PFSK-1 (cell line): ENCODE measurements around the gene MED4.

Source experiments
- FOXP2 ChIP-seq: optimal IDR thresholded peaks from 2 replicates; pipeline ENCODE3; 2011; ENCODE audit warnings: borderline replicate concordance, control low read depth, inconsistent platforms; ENCODE audit not compliant: insufficient read depth; ENCODE audit errors: extremely low read length, extremely low read depth
- POLR2AphosphoS5 ChIP-seq: IDR thresholded peaks from 2 replicates; pipeline ENCODE4 v1.6.1; 2012; ENCODE audit warnings: low read depth, mild to moderate bottlenecking, control low read depth, low read length, moderate library complexity
- REST ChIP-seq, 2 experiments: IDR thresholded peaks; 2 replicates each; pipeline versions ENCODE4 v1.6.1 to v1.8.0; 2011 to 2012; ENCODE audit warnings: low read depth in 2 of 2, low read length in 2 of 2, control low read depth in 1 of 2, inconsistent platforms in 1 of 2, mild to moderate bottlenecking in 1 of 2, moderate library complexity in 1 of 2; ENCODE audit not compliant: insufficient read depth in 1 of 2
- SIN3A ChIP-seq: IDR thresholded peaks from 2 replicates; pipeline ENCODE4 v1.6.1; 2012; ENCODE audit warnings: mild to moderate bottlenecking, low read length, moderate library complexity, borderline replicate concordance; ENCODE audit not compliant: insufficient read depth
- TAF1 ChIP-seq: IDR thresholded peaks from 2 replicates; pipeline ENCODE4 v1.6.1; 2012; ENCODE audit warnings: low read length, control low read depth, borderline replicate concordance; ENCODE audit not compliant: insufficient read depth

GRCh38 chr13:48038761-48039160 is 56.1 kb downstream of the MED4 start:
- TF ChIP-seq POLR2AphosphoS5, result no peak
- TF ChIP-seq TAF1, result no peak
- TF ChIP-seq REST (IDR thresholded peaks at IDR 0.05; ENCODE audit: insufficient read depth in 1 of 2, low read depth in 2 of 2, low read length in 2 of 2), result no peak
- no peak for TF ChIP-seq SIN3A
- TF ChIP-seq FOXP2, result no peak
